ENCODE measurements around the gene NANOS2.
A peak's percentile ranks its signal among the peaks of the same experiment; 100 is the strongest.
"Not testable (repeated sequence)": the region's sequence is repeated elsewhere in the genome, so short reads cannot be mapped to it uniquely, and the experiment has no call there.

NANOS2 gene

DNA sequence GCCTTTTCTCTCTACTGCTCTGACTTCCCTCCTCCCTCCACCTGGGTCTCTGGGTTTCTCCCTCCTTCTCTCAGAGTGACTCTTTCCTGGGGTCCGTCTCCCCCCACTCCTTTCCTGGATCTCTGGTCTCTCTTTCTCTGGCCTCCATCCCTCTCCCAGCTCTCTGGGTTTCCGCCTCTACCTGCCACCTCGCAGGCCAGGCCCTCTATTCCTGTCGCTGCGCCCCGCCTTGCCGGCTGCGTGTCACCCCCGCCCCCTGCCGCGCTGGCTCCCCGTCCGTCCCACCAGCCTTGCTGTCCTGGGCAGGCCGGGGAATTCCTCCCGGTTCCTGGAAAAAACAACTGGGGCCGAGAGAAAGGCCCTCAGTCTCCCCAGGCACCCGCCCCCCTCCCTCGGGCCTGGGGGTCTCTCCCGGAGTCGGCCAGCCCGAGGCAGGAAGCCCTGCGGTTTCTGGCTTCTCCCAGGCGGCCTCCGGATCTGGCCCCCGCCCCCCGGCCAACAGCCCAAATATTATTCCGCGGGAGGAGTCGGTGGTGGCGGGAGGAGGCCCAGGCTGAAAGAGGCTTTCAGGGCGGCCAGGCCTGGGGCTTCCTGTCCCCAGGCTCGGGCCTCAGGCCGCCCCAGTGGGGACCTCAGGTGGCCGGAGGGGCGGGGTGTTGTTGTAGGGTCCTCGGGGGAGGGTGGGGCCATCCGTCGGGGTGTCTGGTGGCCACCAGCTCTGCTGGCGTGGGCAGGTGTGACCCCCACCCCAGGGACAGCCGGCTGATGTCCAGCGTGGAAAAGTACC lies 38.0 kb downstream of the NANOS2 start:
- DNase-seq (ENCODE audit: low read depth in 3 of 3) = peak in 1 of 3 experiments; percentile 29

- DNase-seq (ENCODE audit: low read depth in 3 of 3) = peak in 1 of 3 experiments; percentile 26
Measured at GRCh38 chr19:45876161-45876410, 38.5 kb downstream of the NANOS2 start.

GRCh38 chr19:45874620-45874966 lies 40.0 kb downstream of the NANOS2 start:
- DNase-seq (ENCODE audit: low read depth in 3 of 3) = no peak

- no peak for DNase-seq (ENCODE audit: low read depth in 3 of 3)
Measured at GRCh38 chr19:45873219-45873772, 41.3 kb downstream of the NANOS2 start.

- DNase-seq (ENCODE audit: low read depth in 3 of 3) = no peak
Measured at GRCh38 chr19:45872095-45872919, 42.3 kb downstream of the NANOS2 start.

DNA sequence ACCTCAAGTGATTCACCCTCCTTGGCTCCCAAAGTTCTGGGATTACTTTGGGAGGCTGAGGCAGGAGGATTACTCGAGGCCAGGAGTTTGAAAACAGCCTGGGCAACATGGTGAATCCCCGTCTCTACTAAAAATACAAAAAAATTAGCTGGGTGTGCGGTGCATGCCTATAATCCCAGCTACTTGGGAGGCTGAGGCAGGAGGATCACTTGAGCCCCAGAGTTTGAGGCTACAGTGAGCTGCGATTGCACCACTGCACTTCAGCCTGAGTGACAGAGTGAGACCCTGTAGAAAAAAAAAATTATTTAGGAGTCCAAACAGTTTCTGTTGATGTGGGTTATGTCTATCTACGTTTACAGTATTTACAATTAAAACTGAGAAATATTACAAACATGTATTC lies 43.8 kb downstream of the NANOS2 start:
- no peak for DNase-seq (ENCODE audit: low read depth in 3 of 3)

- DNase-seq (ENCODE audit: low read depth in 3 of 3) = not testable (repeated sequence)
Measured at GRCh38 chr19:45867241-45867640, 47.3 kb downstream of the NANOS2 start.

GRCh38 chr19:45866400-45867176 lies 48.0 kb downstream of the NANOS2 start:
- DNase-seq (ENCODE audit: low read depth in 3 of 3) = no peak

DNA sequence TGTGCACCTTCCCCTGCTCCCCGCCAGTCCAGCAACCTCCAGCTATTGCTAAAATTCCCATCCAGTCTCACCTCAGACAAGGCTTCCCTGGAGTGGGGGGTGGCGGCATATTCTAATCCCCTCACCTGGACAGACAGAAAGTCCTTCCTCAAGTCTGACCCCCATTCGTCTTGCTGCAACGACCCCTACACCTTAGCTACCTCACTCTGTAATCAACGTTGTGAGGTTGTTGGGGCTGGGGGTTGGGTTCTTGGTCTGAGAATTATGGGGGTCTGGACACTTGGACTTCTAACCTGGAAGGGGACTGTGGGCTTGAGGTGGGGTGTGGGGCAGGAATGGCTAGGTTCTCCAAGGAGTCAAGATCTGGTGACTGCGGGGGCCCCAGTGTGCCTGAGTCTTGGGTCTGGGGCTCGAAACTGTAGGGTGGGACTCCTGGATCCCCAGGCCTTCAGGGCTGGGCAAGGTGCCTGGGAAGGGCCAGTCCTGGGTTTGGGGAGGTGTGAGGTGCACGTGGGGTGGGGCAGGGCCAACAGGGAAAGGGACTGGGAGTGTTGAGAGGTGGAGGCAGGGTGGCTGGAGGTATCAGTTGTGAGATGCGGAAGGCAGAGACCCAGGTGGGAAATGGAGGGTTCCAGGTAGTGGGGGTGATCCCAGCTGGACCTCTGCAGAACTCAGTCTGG lies 49.2 kb downstream of the NANOS2 start:
- no peak for DNase-seq (ENCODE audit: low read depth in 3 of 3)

- DNase-seq (ENCODE audit: low read depth in 3 of 3) = no peak
Measured at GRCh38 chr19:45864629-45865082, 49.9 kb downstream of the NANOS2 start.

GRCh38 chr19:45863840-45864628 lies 50.5 kb downstream of the NANOS2 start, which contains the start of gene FOXA3:
Gene FOXA3, plus strand, starts transcription at chr19:45864326. Its CDS starts 131 bp downstream, at chr19:45864457.
- peak in 1 of 3 experiments; percentile 56 for DNase-seq (ENCODE audit: low read depth in 3 of 3)

- no peak for DNase-seq (ENCODE audit: low read depth in 3 of 3)
Measured at GRCh38 chr19:45863335-45863839, 51.2 kb downstream of the NANOS2 start.
